DND-41 (cell line): Measurements from ENCODE around the gene WBP2NL.

ENCODE experiments used
- CTCF ChIP-seq: IDR thresholded peaks from 2 replicates; pipeline ENCODE4 v1.5.1; 2012; ENCODE audit warnings: borderline replicate concordance, low read length, moderate library complexity, mild to moderate bottlenecking; ENCODE audit not compliant: poor library complexity, severe bottlenecking; ENCODE audit errors: extremely low read depth
- EZH2 ChIP-seq: IDR thresholded peaks from 3 replicates; pipeline ENCODE4 v1.6.1; 2012; ENCODE audit warnings: borderline replicate concordance, low read depth, mild to moderate bottlenecking, moderate library complexity, low read length, inconsistent platforms; ENCODE audit not compliant: severe bottlenecking

- TF ChIP-seq CTCF (no peak), EZH2 (no peak)
These were observed 54.2 kb downstream of the WBP2NL start for GRCh38 chr22:42052765-42053164.
